ENCODE data around the gene MAP6.

MAP6 gene

GRCh38 chr11:75631086-75631730 is 37.6 kb downstream of the MAP6 start:
- no peak for DNase-seq (ENCODE audit: low spot score)

GRCh38 chr11:75627906-75628668 is 40.8 kb downstream of the MAP6 start:
- no peak for DNase-seq (ENCODE audit: low spot score)

DNA sequence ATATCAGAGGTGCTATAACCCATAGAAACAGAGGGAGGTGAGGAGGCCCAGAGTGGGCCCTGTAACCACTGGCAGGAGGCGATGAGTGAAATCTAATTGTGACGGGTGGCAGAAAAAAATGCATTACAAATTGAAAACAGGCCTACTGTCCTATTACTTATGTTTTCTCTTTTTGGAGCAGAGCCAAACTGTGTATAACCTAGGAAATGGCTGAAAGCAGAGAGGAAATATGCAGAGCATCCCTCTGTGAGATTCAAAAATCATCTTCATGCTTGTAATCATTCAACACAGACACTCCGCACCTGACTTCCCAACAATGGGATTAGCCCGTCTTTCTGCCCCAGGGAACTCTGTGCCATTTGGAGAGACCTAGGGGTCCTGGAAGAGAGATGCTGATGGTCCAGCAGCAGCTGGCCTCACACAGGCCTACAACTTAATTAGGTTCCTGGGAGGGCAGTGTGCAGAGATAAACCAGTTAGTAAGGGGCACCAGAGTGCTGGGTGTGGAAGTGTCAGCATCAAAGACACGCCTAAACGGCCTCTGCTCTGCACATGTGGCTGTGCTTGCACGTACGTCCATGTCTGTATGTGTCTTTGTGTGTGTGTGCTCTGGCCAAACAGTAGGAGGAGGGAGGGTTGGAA is 41.8 kb downstream of the MAP6 start:
- no peak for DNase-seq (ENCODE audit: low spot score)

DNA sequence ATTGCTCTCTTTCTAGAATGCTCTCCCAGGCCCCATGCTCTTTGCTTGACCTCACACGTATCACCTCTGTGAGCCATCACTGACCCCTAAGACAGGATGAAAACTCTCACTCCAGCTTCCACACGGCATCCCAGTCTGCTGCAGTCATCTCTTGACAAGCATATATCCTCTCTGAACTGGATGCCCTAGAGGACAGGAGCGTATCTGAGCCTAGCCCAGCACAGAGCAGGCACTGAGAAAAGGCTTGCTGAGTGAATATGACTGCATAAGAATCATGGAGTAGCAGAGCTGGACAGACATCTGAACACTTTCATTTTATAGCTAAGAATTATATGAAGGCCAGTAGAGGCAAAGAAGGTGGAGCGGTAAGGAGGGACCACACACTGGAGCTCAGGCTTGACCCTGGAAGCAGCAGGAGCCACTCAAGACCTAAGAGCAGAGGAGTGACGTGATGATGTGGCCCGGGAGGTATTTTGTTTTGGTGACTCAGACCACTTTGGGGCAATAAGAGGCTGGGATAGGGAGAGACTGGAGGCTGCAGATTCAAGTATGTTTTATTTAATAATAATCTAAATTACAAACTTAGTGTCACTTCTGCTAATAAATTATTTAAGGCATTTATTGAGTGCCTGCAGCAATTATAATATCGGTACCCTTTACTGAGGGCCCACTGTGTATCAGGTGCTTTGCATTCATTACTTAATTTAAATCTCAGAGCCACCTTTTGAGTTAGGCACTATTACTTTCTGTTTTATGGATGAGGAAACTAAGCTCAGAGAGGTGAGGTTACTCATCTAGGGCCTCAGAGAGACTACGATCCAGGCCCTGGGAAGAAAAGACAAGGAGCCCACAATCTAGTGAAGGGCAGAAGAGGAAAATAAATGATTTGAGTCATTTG is 42.6 kb downstream of the MAP6 start:
- no peak for DNase-seq (ENCODE audit: low spot score)

- DNase-seq (ENCODE audit: low spot score) = no peak
These were observed 43.8 kb downstream of the MAP6 start for GRCh38 chr11:75625021-75625420.

DNA sequence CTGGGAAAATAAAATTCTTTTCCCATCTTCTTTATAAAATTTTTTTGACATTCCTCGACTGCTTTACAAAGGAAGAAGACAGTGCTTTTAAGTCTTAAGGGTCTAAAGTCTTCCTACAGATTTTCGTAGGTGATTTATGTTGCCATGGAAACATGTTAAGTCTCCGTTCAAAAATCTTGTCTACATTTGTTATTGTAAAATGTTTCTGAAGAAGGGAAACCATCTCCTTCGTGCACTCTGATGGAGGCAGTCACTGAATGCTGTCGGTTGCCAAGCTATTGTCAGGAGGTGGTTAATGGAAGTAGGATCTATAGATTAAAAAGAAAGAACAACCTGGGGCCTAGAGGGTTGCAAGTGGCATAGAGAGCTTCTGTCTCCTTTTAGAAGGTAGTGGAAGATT is 52.6 kb downstream of the MAP6 start:
- DNase-seq (ENCODE audit: low spot score) = no peak

- no peak for DNase-seq (ENCODE audit: low spot score)
These were observed 53.1 kb downstream of the MAP6 start for GRCh38 chr11:75615751-75616150.

DNA sequence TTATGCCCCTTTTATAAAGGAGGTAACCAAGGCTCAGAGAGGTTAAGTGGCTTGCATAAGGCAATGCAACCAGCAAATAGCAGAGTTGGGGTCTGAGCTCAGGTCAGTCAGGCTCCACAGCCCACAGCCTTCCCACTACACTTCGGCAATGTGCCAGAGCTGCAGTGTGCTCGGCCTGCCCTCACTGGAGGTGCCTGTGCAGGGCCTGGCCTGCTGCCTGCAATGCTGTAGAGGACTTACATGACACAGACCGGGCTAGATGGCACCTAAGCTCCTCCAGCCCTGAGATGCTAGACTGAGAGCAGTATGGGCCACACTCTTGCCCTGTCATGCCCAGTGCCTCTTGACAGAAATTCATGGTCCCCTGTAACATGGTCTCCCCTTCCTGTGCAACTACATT is 57.0 kb downstream of the MAP6 start:
- DNase-seq (ENCODE audit: low spot score) = no peak

DNA sequence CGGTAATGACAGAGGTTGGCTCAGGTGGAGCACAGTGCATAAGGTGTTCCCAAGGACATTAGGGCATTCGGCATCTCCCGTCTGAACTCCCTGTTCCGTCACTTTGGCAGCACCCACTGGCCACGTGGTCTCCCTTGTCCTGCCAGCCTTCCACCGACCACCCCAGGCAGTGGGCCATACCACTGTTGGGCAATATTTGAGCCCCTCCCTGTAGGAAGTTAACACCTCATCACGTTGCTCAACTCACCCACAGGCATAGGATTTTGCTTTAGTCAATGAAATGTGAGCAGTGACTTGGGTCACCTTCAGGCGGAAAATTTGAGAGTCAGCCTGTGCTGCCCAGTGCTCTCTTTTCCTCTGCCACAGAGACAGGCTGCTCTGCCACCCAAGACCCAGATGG is 62.7 kb downstream of the MAP6 start:
- DNase-seq (ENCODE audit: low spot score) = no peak

GRCh38 chr11:75603791-75604736 is 64.8 kb downstream of the MAP6 start:
- DNase-seq (ENCODE audit: low spot score) = no peak

DNA sequence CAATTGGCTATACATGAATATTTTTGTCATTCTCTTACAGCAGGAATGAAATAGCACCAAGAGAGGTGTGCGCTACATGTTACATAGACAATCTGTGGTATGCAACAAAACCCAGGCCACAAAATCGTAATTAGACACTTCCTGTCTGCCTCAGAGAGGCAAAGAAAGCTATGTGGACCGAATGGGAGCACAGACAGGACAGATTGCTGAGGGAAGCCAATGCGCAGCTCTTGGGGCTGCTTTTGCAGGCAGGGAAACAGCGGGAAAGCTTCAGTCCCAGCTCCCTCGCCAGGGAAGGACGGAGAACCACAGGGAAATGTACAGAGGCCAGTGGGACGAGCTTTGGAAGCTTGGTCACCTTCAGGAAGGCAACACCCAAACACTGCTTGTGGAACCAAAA is 65.9 kb downstream of the MAP6 start:
- no peak for DNase-seq (ENCODE audit: low spot score)

GRCh38 chr11:75601494-75601893 is 67.3 kb downstream of the MAP6 start:
- no peak for DNase-seq (ENCODE audit: low spot score)

- DNase-seq (ENCODE audit: low spot score) = no peak
These were observed 68.5 kb downstream of the MAP6 start for GRCh38 chr11:75600356-75600755.

- no peak for DNase-seq (ENCODE audit: low spot score)
These were observed 69.9 kb downstream of the MAP6 start for GRCh38 chr11:75598900-75599299.

GRCh38 chr11:75598264-75598663 is 70.6 kb downstream of the MAP6 start:
- no peak for DNase-seq (ENCODE audit: low spot score)

DNA sequence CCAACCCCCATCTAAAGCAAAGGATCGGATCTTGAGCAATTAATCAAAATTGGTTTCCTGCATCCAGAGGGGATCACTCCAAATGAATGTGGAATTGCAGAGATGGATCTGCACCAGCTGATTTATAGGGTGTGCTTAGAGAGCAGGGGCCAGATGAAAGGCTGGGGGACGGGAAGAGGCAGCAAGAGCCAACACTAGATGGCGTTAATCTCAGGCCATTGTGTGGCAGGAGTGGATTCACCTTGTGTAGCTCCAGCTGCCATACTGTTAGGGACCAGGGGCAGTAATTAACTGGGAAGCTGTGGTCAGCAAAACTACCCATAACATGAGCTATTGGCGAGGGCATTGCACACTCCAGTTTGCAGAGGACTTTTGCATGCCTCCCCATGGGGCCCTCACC is 71.2 kb downstream of the MAP6 start:
- no peak for DNase-seq (ENCODE audit: low spot score)

GRCh38 chr11:75596914-75597313 is 71.9 kb downstream of the MAP6 start:
- no peak for DNase-seq (ENCODE audit: low spot score)

GRCh38 chr11:75595429-75595828 is 73.4 kb downstream of the MAP6 start:
- DNase-seq (ENCODE audit: low spot score) = no peak

- no peak for DNase-seq (ENCODE audit: low spot score)
These were observed 74.6 kb downstream of the MAP6 start for GRCh38 chr11:75594211-75594610.

DNA sequence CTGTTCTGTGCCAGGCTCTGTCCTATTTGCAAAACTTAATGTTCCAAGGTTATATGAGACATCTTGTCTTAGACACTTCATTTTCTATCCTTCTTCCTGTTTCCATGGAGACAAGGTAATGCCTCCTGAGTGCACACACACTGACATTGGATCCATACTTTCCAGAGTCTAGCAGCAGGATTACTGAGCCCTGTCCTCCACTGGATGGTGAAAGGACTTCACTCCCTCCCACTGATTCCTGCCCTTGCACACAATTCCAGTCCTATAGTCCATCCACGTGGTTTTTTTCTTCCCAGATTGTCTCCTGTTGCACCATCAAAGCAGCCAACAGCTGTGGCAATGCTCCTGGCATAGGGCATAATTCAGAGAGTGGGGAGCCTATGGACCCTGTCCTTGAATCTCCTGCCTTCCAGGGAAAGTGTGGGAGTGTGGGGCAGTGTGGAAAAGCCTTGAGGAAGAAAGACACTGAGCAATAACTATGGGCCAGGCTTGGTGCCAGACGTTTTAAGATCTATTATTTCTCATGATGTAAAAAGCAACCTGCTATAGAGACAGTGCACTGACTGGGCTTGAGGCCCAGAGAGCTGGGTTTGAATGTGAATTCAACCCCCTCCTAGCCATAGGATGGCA is 75.4 kb downstream of the MAP6 start:
- no peak for DNase-seq (ENCODE audit: low spot score)

- DNase-seq (ENCODE audit: low spot score) = no peak
These were observed 76.1 kb downstream of the MAP6 start for GRCh38 chr11:75592715-75593114.

Data from globus pallidus (tissue), 1 donor.